Tibial nerve (tissue), 4 donors: ENCODE results near the gene SNRK.

Experiments
- EP300 ChIP-seq, 2 donors: sonication (generic); formaldehyde crosslinking; IDR thresholded peaks; one replicate each; pipeline ENCODE4 v1.6.1; 2017; ENCODE audit warnings: antibody characterized with exemption in 2 of 2, mild to moderate bottlenecking in 1 of 2
- POLR2A ChIP-seq, 2 donors: fragments of 450-650 bp; IDR thresholded peaks; one replicate each; pipeline ENCODE4 v1.6.1; 2017; ENCODE audit warnings: antibody characterized with exemption in 2 of 2, mild to moderate bottlenecking in 2 of 2, moderate library complexity in 2 of 2
- TF ChIP-seq, protein P1 (sequence below), 5 experiments: fragments of 200-600 bp in 3 of 5; fragments of 450-650 bp in 2 of 5; sonication (generic) in 3 of 5; IDR thresholded peaks; one replicate each; pipeline ENCODE4 v1.5.1; 2016 to 2019; ENCODE audit warnings: antibody characterized with exemption in 5 of 5, mild to moderate bottlenecking in 3 of 5, moderate library complexity in 2 of 5

DNA sequence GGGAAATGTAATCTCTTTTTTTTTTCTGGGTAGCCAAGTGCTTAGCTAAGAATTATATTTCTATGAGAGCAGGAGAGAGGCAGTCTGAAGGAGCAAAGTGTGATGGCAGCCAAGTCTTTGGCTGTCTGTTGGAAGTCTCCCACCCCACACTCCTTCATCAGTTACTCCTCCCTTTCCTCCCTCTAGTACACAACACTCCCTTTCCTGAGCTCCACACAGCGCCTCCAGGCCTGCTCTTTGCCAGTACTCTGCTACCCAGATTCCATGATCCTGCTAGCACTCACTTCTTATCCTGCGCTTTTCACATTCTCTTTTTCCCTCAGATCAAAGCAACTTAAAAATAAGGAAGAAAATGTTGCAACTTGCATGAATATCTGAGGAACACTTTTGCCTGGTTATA, 37.4 kb upstream of the SNRK start:
- TF ChIP-seq POLR2A (IDR thresholded peaks at IDR 0.05) (no peak), EP300 (IDR thresholded peaks at IDR 0.05) (no peak)
- TF ChIP-seq, protein P1, sequence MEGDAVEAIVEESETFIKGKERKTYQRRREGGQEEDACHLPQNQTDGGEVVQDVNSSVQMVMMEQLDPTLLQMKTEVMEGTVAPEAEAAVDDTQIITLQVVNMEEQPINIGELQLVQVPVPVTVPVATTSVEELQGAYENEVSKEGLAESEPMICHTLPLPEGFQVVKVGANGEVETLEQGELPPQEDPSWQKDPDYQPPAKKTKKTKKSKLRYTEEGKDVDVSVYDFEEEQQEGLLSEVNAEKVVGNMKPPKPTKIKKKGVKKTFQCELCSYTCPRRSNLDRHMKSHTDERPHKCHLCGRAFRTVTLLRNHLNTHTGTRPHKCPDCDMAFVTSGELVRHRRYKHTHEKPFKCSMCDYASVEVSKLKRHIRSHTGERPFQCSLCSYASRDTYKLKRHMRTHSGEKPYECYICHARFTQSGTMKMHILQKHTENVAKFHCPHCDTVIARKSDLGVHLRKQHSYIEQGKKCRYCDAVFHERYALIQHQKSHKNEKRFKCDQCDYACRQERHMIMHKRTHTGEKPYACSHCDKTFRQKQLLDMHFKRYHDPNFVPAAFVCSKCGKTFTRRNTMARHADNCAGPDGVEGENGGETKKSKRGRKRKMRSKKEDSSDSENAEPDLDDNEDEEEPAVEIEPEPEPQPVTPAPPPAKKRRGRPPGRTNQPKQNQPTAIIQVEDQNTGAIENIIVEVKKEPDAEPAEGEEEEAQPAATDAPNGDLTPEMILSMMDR (IDR thresholded peaks at IDR 0.05): no peak
